Activated gamma-delta T cell treated with Interleukin-2 at 50 U/mL for 16 hours (primary cell): Measurements from ENCODE around the gene HEBP1.
A peak's percentile ranks its signal among the peaks of the same experiment; 100 is the strongest.
"Not testable (repeated sequence)": the region's sequence is repeated elsewhere in the genome, so short reads cannot be mapped to it uniquely, and the experiment has no call there.

ENCODE experiments used
- DNase-seq: peaks from one replicate; pipeline ENCODE4 v3.0.0-alpha.2; 2020

The HEBP1 gene, protein sequence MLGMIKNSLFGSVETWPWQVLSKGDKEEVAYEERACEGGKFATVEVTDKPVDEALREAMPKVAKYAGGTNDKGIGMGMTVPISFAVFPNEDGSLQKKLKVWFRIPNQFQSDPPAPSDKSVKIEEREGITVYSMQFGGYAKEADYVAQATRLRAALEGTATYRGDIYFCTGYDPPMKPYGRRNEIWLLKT

GRCh38 chr12:12999959-13000615 is at the start of gene HEBP1:
Gene HEBP1, minus strand, starts transcription at chr12:13000265. Its CDS starts 151 bp downstream, at chr12:13000114.
- peak; percentile 96 for DNase-seq

DNA sequence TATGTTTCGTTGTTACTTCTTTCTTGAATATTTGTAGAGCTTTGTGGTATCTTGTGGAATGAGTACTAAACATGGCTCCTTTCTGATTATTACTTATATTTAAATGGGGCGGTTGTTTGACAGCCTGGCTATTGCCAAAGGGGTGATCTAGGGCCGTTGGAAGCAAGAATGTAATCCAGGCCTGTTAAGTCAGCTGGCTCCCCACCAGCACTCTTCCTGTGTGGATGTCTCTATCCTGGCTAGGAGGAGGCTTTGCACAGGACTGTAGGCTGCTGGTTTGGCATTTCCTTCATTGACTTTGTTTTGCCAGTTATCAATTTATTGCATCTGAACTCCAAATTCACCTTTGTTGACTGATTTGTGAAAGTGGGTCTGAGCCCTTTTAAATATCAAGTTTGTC is 49.8 kb upstream of the HEBP1 start:
- DNase-seq = no peak

GRCh38 chr12:13046964-13047363 is 46.9 kb upstream of the HEBP1 start:
- DNase-seq = no peak

DNA sequence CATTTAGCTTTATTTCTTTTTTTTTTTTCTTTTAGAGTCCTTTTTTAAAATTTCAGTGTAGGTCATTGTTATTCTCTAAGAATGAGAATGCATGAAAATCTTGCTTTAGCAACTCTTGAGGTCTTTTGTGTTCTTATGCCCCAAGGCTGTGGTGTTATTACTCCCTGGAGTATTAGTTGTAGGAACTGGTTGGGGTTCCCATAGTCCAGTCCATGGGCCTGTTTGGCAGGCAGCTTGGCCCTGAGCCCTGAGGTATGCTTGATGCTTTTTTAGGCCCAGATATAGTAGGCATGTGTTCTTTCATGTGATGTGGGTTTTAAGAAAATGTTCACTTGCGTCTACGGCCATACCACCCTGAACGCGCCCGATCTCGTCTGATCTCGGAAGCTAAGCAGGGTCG is 45.8 kb upstream of the HEBP1 start:
- DNase-seq = no peak

DNA sequence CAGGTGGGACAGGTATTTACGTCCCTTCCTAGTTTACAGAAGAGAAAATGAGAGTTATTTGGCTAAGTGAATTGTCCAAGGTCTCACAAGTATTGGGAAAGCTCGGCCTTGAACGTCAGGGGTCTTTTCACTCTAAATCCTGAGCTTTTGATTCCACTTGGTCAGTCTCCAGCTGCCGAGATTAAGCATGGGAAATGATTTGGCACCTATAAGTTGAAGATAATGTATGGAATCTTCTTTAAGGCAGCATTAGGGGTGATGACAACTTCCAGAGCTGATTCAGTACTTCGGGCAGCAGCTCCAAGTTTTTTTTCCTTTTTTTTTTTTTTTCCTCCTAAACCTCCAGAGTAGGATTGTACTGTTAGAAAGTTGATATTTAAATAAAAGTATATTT is 44.8 kb upstream of the HEBP1 start:
- DNase-seq = no peak

DNA sequence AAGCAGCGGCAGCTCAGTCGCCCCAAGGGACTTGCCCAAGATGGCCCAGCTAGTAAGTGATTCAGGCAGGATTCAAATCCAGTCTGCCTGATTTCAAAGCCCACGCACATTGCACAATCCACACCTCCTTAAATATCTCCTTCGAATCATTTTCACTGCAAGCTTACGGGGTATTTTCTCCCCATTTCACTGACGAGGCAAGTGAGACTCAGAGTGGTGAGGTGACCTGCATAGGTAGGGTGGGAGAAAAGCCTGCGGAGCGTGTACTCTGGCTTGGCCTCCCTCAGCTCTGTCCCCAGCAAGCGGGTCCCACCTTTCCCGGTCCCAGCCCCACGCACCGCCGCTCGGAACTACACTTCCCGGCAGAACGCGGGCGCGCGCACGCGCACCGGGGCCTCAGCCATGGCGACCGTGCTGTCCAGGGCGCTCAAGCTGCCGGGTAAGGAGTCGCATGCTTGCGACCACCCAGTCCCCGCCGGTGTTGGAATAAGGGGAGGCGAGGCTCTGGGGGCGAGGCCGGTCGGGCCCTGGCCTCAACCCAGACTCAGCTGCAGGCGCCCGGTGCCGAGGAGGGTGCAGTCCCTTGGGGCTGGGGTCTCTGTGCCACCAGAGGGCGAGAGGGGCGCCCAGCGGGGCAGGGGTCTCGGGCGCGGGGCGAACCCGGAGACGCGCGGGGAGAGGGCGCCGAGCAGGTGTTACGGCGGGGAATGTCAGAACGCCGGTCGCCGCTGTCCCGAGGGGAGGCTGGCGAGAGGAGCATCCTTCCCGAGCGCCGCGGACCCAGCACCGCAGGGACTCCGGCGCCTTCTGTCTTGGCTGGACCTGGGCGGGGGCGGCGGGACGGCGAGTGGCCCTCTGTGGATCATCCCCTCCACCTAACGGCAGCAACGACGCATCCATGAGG is 44.2 kb upstream of the HEBP1 start, which contains the start of gene FAM234B:
FAM234B (plus strand) TSS at position 380 of the 904 bp plus-strand sequence; CDS start at position 403, 23 bp downstream.
- peak; percentile 69 for DNase-seq

DNA sequence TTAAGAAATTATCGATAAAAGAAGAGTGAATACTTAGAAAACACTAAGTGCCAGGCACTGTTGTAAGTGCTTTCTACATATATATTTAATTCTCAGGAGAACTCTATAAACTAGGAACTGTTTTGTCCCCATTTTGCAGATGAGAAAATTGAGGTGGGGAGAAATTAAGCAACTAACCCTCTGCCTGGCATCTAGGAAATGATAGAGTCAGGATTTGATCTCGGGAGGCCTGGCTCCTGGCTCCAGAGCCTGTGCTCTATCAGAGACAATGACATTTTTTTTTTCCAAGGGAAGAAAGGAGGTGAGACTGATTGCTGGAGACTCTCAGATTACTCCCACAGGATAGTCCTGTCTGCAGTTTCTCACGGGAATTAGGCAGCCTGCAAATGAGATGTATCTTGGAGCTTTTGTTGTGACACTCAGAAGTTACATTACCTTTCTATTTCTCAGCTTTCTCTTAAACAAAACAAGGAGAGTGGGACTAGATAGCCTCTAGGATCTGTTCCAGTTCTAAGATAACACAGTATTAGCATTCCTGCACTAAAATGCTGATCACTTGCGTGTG is 42.7 kb upstream of the HEBP1 start:
- no peak for DNase-seq

GRCh38 chr12:13041224-13041623 is 41.2 kb upstream of the HEBP1 start:
- DNase-seq = no peak

- no peak for DNase-seq
These were observed 39.4 kb upstream of the HEBP1 start for GRCh38 chr12:13039328-13039956.

DNA sequence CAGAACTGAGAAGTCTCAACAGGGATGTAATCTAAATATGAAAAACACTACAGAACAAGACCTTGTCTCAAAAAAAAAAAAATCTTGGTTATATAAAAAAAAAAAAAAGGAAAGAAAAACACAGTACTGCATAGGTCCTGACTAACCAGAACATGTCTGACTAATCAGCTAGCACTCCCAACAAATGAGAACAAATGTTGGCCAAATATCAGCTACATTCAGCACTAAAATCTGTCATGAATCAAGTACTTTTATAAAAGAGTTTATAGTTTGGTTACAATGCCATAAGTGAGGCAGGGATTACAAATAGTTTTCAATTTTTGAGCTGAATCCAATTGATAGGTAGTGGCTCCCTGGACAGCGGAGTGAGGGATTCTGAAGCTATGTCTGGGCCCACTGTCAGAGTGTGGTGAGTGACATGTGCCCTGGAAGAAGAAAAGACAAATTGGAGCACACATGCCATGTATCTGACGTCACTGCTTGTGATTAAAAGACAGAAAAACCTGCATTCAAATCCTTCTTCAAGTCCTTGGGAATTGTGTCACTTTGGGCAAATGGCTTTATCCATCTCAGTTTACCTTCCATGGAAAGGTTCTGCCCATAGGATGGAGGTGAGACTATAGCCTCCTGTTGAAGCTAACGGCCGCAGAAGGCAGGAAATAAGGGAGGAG is 38.6 kb upstream of the HEBP1 start:
- no peak for DNase-seq

DNA sequence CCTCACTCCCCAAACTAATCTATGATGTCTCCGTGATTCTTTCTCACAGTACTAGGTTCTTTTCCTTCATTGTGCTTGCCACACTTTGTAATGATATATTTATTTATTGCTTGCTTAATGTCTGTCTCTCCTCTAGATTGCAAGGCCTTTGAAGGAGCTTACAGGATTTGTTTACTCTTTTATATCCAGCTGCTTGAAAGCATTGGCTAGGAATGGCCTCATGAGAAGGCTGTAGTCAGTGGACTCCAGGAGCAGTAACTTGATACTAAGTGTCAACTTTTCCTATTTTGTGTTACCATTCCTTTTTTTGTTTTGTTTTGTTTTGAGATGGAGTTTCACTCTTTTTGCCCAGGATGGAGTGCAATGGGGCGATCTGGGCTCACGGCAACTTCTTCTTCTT is 36.8 kb upstream of the HEBP1 start:
- DNase-seq = no peak

GRCh38 chr12:13035335-13035734 is 35.3 kb upstream of the HEBP1 start:
- DNase-seq = not testable (repeated sequence)

DNA sequence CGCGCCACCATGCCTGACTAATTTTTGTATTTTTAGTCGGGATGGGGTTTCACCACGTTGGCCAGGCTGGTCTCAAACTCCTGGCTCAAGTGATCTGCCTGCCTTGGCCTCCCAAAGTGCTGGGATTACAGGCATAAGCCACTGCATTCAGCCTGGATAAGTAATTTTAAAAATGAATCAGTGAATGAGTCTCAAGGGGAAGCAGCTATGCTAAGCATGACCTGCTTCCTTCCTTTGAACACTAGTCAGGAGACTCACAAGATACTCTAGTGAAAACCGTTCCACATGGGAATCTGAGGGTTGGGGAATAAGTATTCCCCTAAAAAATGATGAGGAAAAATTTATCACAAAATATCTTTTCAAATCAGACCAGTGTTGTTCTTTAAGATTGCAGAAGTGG is 33.4 kb upstream of the HEBP1 start:
- DNase-seq = no peak

DNA sequence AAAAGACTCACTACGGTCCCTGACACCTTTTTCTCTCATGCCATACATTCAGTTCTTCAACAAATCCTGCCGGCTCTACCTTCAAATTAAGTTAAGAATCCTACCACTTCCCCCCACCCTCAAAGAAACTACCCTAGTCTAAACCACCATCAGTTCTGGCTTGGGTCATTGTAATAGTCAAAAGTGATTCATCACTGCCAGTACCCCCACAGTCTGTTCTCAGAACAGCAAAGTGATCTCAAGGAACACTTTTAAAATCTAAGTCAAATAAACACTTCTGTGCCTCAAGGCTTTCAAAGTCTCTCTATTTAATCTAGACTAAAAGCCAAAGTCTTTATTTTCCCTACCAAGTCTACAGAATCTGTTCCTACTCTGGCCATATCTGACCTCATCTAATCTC is 32.1 kb upstream of the HEBP1 start:
- no peak for DNase-seq

DNA sequence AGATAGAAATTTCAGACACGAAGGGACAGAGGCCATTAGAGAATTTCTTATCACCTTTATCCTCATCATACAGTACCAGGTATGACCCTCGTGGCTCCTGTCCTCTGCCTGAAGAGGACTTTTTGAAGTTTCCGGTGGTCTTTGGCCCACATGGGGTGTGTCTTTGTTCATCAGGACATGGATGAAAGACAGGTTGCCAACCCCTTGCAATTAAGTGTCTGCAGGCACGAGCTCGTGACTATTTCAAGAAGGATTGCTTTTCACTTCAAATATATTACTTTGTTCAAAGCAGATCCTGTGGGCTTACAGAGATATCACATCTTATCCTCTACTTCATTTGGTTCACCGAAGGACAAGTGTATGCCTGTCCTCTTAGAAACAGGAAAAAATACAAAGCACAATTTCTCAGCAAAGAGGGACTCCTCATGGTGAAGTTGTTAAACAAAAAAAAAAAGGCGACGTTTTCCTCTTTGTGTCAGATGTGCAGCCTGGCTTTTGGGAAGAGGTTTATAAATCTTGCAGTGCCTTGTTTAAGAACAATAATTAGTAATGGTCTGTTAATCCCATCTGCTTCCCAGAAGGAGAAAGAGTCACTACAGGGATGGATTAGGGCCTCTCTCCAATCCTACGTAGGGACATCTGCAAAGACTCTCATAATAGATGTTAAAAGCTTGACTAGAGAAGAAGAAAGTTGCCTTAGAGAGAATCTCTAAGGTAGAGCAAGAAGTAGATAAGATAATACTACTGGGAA is 30.7 kb upstream of the HEBP1 start:
- DNase-seq = no peak

DNA sequence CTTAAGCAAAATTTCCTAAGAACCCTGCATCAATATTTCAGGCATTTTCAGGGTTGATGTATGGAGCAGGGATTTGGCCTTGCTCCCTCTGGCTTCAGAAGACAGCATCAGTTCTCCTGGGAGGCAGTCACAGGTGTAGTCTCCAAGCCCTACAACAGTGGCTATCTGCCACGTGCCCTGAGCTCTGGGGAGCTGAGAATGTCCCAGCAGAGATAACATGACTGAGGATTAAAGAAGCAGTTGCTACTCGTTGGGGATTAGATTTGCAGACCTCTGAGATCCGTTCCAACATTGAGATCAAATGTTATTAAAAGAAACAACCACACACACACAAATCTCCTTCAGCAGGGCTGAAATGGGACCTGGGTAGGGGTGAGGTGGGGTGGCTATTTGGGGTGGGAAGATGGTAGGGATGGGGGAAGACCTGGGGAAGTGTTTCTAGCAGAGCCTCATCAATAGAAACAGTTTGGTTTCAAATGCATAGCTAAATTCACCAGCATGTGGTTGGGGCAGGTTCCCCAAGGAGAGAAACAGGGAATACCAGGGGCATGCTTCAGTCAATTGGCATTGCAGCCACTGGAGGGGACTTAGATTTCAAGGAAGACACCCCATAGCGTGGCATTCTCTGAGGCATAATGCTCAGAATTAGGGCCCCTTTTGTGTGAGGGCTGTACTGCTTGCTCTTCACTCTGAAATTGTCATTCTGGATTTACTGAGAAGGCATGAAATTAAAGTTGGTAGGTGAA is 28.9 kb upstream of the HEBP1 start:
- DNase-seq = no peak

GRCh38 chr12:13027508-13027907 is 27.4 kb upstream of the HEBP1 start:
- no peak for DNase-seq

- no peak for DNase-seq
These were observed 27.0 kb upstream of the HEBP1 start for GRCh38 chr12:13027032-13027431.

- no peak for DNase-seq
These were observed 26.2 kb upstream of the HEBP1 start for GRCh38 chr12:13026286-13026685.

GRCh38 chr12:13024531-13024916 is 24.5 kb upstream of the HEBP1 start:
- no peak for DNase-seq
